B cell (primary cell): ENCODE results near the gene ZNF423. TPM values are rescaled to one million over a fixed set of nuclear protein-coding genes. Genes with fewer than 3 reads are reported as not detected.
"Not testable (repeated sequence)": the region's sequence is repeated elsewhere in the genome, so short reads cannot be mapped to it uniquely, and the experiment has no call there.

Experiments used
- ATAC-seq: fragments of 200-7000 bp; cut with Tn5 transposase; one replicate; pipeline ENCODE4 v1.10.0; 2021; ENCODE audit warnings: low read depth, mild to moderate bottlenecking, moderate number of reproducible peaks, moderate library complexity
- CTCF ChIA-PET: fragments of 350-600 bp; sonication (Branson Sonifier 250); formaldehyde crosslinking; loops from one replicate; lab custom pipeline; 2021; ENCODE audit warnings: antibody characterized with exemption, inconsistent platforms; lab: Charles Lee
- POLR2A ChIA-PET: fragments of 350-600 bp; sonication (Branson Sonifier 250); formaldehyde crosslinking; loops from one replicate; lab custom pipeline; 2021; ENCODE audit warnings: antibody characterized with exemption; lab: Charles Lee
- DNase-seq: peaks from one replicate; pipeline ENCODE4 v3.0.0; 2013
- H2AFZ ChIP-seq: 2 replicates; pipeline ENCODE4 v1.6.1; 2012; ENCODE audit warnings: mild to moderate bottlenecking, low read depth, low read length; ENCODE audit not compliant: insufficient read depth, poor library complexity, severe bottlenecking
- H3K27ac ChIP-seq, 2 donors: 1 replicate in 1 of 2; 2 replicates in 1 of 2; pipeline ENCODE4 v1.5.1; 2012 to 2013; ENCODE audit warnings: low read length in 2 of 2, mild to moderate bottlenecking in 2 of 2, moderate library complexity in 1 of 2
- H3K27me3 ChIP-seq, 4 experiments: fragments of 200-600 bp in 1 of 4; sonication (generic) in 1 of 4; replicated peaks in 1 of 4; 1 replicate in 2 of 4; 2 replicates in 2 of 4; pipeline versions ENCODE4 v1.6.1 to v1.7.0; 2013 to 2016; ENCODE audit warnings: low read length in 3 of 4, mild to moderate bottlenecking in 2 of 4, mixed read lengths in 1 of 4, moderate library complexity in 1 of 4; ENCODE audit not compliant: insufficient read depth in 4 of 4, control insufficient read depth in 3 of 4; ENCODE audit errors: control extremely low read depth in 1 of 4
- H3K36me3 ChIP-seq, 2 experiments: replicated peaks in 1 of 2; 1 replicate in 1 of 2; 2 replicates in 1 of 2; pipeline versions ENCODE4 v1.6.1 to v1.7.1; 2013; ENCODE audit warnings: low read length in 1 of 2; ENCODE audit not compliant: insufficient read depth in 2 of 2, control insufficient read depth in 1 of 2; ENCODE audit errors: control extremely low read depth in 1 of 2, extremely low read depth in 1 of 2
- H3K4me1 ChIP-seq, 2 donors: fragments of 200-600 bp in 1 of 2; sonication (generic) in 1 of 2; 1 replicate in 1 of 2; 2 replicates in 1 of 2; pipeline versions ENCODE4 v1.5.1 to v1.6.1; 2013 to 2017; ENCODE audit warnings: low read length in 2 of 2; ENCODE audit not compliant: control insufficient read depth in 2 of 2, insufficient read depth in 2 of 2
- H3K4me2 ChIP-seq: replicated peaks from 2 replicates; pipeline ENCODE3; 2012; ENCODE audit warnings: mild to moderate bottlenecking, low read depth, low read length; ENCODE audit not compliant: poor library complexity, severe bottlenecking
- H3K4me3 ChIP-seq, 5 experiments: fragments of 200-600 bp in 1 of 5; sonication (generic) in 1 of 5; 1 replicate in 3 of 5; 2 replicates in 2 of 5; pipeline versions ENCODE4 v1.5.1 to v1.7.0; 2011 to 2016; ENCODE audit warnings: low read length in 4 of 5, mild to moderate bottlenecking in 4 of 5, low read depth in 2 of 5, control low read depth in 1 of 5, moderate library complexity in 1 of 5; ENCODE audit not compliant: insufficient read depth in 1 of 5; ENCODE audit errors: control extremely low read depth in 1 of 5, extremely low read depth in 1 of 5
- H3K79me2 ChIP-seq: fragments of 200-600 bp; sonication (generic); one replicate; pipeline ENCODE4 v1.6.0; 2016; ENCODE audit warnings: low read length; ENCODE audit not compliant: control insufficient read depth, insufficient read depth
- H3K9ac ChIP-seq: fragments of 200-600 bp; sonication (generic); 2 replicates; pipeline ENCODE4 v1.6.1; 2017; ENCODE audit warnings: mild to moderate bottlenecking, low read length, moderate library complexity
- H3K9me3 ChIP-seq, 3 donors: one replicate each; pipeline versions ENCODE4 v1.6.1 to v1.7.1; 2013; ENCODE audit warnings: low read length in 2 of 3; ENCODE audit not compliant: control insufficient read depth in 2 of 3, insufficient read depth in 1 of 3; ENCODE audit errors: control extremely low read depth in 1 of 3
- H4K20me1 ChIP-seq: 2 replicates; pipeline ENCODE4 v1.6.0; 2012; ENCODE audit warnings: mild to moderate bottlenecking, low read length; ENCODE audit not compliant: insufficient read depth, control insufficient read depth, poor library complexity, severe bottlenecking
- H3K27ac Mint-ChIP-seq: one replicate; pipeline ENCODE4 v1.8.0; 2021; ENCODE audit warnings: mixed read lengths
- H3K27me3 Mint-ChIP-seq: one replicate; pipeline ENCODE4 v1.8.0; 2021; ENCODE audit warnings: mixed read lengths
- H3K4me1 Mint-ChIP-seq: one replicate; pipeline ENCODE4 v1.8.0; 2021; ENCODE audit warnings: mixed read lengths
- H3K4me3 Mint-ChIP-seq: one replicate; pipeline ENCODE4 v1.8.0; 2021; ENCODE audit warnings: mixed read lengths
- H3K9me3 Mint-ChIP-seq: one replicate; pipeline ENCODE4 v1.8.0; 2022; ENCODE audit warnings: mixed read lengths; ENCODE audit not compliant: insufficient read depth
- CTCF ChIP-seq: fragments of 200-600 bp; IDR thresholded peaks from one replicate; pipeline ENCODE4 v1.8.0; 2022; ENCODE audit warnings: antibody characterized with exemption, mild to moderate bottlenecking
- EZH2 ChIP-seq: IDR thresholded peaks from 2 replicates; pipeline ENCODE4 v1.6.1; 2012; ENCODE audit warnings: borderline replicate concordance, low read depth, mild to moderate bottlenecking, moderate library complexity, low read length; ENCODE audit not compliant: insufficient read depth, poor library complexity, severe bottlenecking
- WGBS: methylation state at CpG from one replicate; pipeline ENCODE4 v1.1.5; 2013; ENCODE audit warnings: missing lambda C conversion rate; ENCODE audit not compliant: insufficient coverage; 5-methylcytosine and 5-hydroxymethylcytosine counted together
- intact Hi-C: fragments of 100-400 bp; cut with micrococcal nuclease; formaldehyde crosslinking; loops from one replicate; pipeline ENCODE4 v1.10.0; 2022
- polyA plus RNA-seq: library from polyadenylated mRNA; depleted of rRNA; stranded (reverse); fragments of >200 nt; gene quantifications from 2 replicates; pipeline ENCODE4 v1.2.3, GENCODE V29; 2012
- total RNA-seq, 2 donors: library from RNA; stranded (reverse); fragments of 120-200 nt in 1 of 2; gene quantifications; 1 replicate in 1 of 2; 2 replicates in 1 of 2; pipeline versions ENCODE4 v1.2.3 to v1.2.4, GENCODE V29; 2013 to 2022

ZNF423 gene
- total and polyA plus RNA-seq, 2 donors (not counting 1 experiment from before 2014, with no cell fraction given), result not detected

DNA sequence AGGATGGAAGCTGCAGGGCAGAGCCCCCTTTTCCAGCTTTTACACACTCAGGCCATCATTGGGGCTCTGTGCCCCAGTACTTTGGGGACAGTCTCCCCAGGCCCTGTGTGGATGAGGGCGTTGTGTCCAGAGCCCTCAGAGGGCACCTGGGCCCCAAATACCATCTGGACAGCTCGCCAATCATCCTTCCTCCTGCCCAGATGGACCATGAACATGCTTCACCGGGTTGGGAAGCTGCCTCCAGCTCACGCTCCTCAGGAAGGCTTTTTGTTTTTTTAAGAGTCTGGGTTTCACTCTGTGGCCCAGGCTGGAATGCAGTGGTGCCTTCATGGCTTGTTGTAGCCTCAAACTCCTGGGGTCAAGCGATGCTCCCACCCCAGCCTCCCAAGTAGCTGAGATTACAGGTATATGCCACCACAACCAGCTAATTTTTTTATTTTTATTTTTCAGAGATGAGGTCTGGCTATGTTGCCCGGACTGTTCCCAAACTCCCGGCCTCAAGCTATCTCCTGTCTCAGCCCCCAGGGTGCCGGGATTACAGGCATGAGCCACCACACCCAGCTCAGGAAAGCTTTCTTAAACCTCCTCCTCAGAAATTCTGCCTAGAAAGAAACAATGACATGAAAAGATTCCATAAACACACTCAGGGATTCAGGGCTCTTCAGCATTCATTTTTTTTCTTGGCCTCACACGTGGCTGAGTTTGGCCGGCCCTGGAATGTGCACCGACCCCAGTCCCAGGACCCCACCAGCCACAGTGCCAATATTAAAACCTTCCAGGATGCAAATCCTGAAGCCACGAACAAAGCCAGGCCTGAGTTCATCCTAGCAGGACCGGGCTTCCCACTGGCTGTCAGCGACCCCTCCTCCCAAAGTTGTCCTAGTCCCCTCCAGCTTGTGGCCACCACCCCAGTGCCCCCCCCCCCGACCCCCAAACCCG, 27.4 kb upstream of the ZNF423 start:
- Histone ChIP-seq H3K27ac (no peak overlapping the region), H3K9ac (no peak overlapping the region), H3K4me2 (no peak overlapping the region), H3K27me3 (peaks cover 0 to 10% (median 0%) of the 10 kb centered on the region in 4 experiments), H3K4me1 (no peaks in the 10 kb centered on the region), H4K20me1 (no peaks in the 10 kb centered on the region), H2AFZ (no peak overlapping the region), H3K79me2 (no peaks in the 10 kb centered on the region), H3K9me3 (peaks cover 0 to 3% (median 0%) of the 10 kb centered on the region in 3 donors), H3K36me3 (no peaks in the 10 kb centered on the region), H3K4me3 (no peak overlapping the region)
- Mint-ChIP-seq H3K9me3 (no peaks in the 10 kb centered on the region), H3K27me3 (peaks cover 29% of the 10 kb centered on the region), H3K27ac (no peak overlapping the region), H3K4me3 (no peak overlapping the region), H3K4me1 (no peaks in the 10 kb centered on the region)
- ATAC-seq (no peak), DNase-seq (no peak)
- TF ChIP-seq EZH2 (no peak), CTCF (no peak)
- WGBS, result 91% methylated on average over 12 of the region's 16 CpGs
- CTCF ChIA-PET, result no interaction called here
- POLR2A ChIA-PET, result no interaction called here
- intact Hi-C loops, result no loop called here

- Histone ChIP-seq H3K4me2 (no peak overlapping the region), H3K9me3 (peaks cover 0 to 6% (median 0%) of the 10 kb centered on the region in 3 donors), H3K4me3 (no peak overlapping the region), H4K20me1 (no peaks in the 10 kb centered on the region), H3K79me2 (no peaks in the 10 kb centered on the region), H3K4me1 (no peaks in the 10 kb centered on the region), H3K27me3 (peaks cover 0 to 19% (median 1%) of the 10 kb centered on the region in 4 experiments), H2AFZ (no peak overlapping the region), H3K36me3 (no peaks in the 10 kb centered on the region), H3K27ac (no peak overlapping the region), H3K9ac (no peak overlapping the region)
- Mint-ChIP-seq H3K9me3 (no peaks in the 10 kb centered on the region), H3K27me3 (peaks cover 33% of the 10 kb centered on the region), H3K4me1 (no peaks in the 10 kb centered on the region), H3K27ac (no peak overlapping the region), H3K4me3 (no peak overlapping the region)
- intact Hi-C loops, result no loop called here
- 88% methylated on average over 6 of the region's 7 CpGs for WGBS
- ChIA-PET CTCF (no interaction called here), POLR2A (no interaction called here)
- TF ChIP-seq EZH2, result no peak
- no peak for TF ChIP-seq CTCF
- DNase-seq (no peak), ATAC-seq (no peak)
Observed at GRCh38 chr16:49881890-49882289, 26.0 kb upstream of the ZNF423 start.

GRCh38 chr16:49878540-49878939, 22.6 kb upstream of the ZNF423 start:
- H3K4me2 ChIP-seq, H3K4me1 Mint-ChIP-seq, H3K9me3 Mint-ChIP-seq, H4K20me1 ChIP-seq, ATAC-seq, H3K4me1 ChIP-seq, H3K27ac ChIP-seq, H3K79me2 ChIP-seq, H2AFZ ChIP-seq, intact Hi-C loops, H3K9ac ChIP-seq, H3K4me3 ChIP-seq, CTCF ChIA-PET, POLR2A ChIA-PET, H3K9me3 ChIP-seq, DNase-seq, H3K4me3 Mint-ChIP-seq, H3K27ac Mint-ChIP-seq, H3K36me3 ChIP-seq: not testable (repeated sequence)
- no CpG with 5 or more reads among the region's 3 CpGs for WGBS
- peaks cover 0 to 22% (median 3%) of the 10 kb centered on the region in 4 experiments for H3K27me3 ChIP-seq
- H3K27me3 Mint-ChIP-seq, result peaks cover 31% of the 10 kb centered on the region
